22Rv1 (cell line): ENCODE data around the gene HOXC10.

Source experiments
- H3K27ac ChIP-seq: fragments of 450-650 bp; 2 replicates; pipeline ENCODE4 v1.5.1; 2017
- CTCF ChIP-seq: fragments of 450-650 bp; IDR thresholded peaks from 2 replicates; pipeline ENCODE4 v1.5.1; 2017; ENCODE audit warnings: mild to moderate bottlenecking
- ZFX ChIP-seq: fragments of 450-650 bp; IDR thresholded peaks from 2 replicates; pipeline ENCODE4 v1.6.1; 2017; ENCODE audit warnings: antibody characterized with exemption, borderline replicate concordance

Gene HOXC10

GRCh38 chr12:53997204-53998109 lies 12.5 kb downstream of the HOXC10 start:
- H3K27ac ChIP-seq = peak overlapping the region; percentile 41
- no peak for TF ChIP-seq CTCF
- no peak for TF ChIP-seq ZFX

GRCh38 chr12:53998110-53998899 lies 13.4 kb downstream of the HOXC10 start:
- TF ChIP-seq CTCF (no peak), ZFX (no peak)
- H3K27ac ChIP-seq = peak overlapping the region; percentile 86

- peak overlapping the region; percentile 86 for H3K27ac ChIP-seq
- TF ChIP-seq CTCF (no peak), ZFX (no peak)
These were observed 13.9 kb downstream of the HOXC10 start for GRCh38 chr12:53998900-53999236.

- TF ChIP-seq ZFX (no peak), CTCF (no peak)
- peak overlapping the region; percentile 86 for H3K27ac ChIP-seq
These were observed 14.7 kb downstream of the HOXC10 start for GRCh38 chr12:53999559-54000115.

- TF ChIP-seq CTCF (no peak), ZFX (no peak)
- H3K27ac ChIP-seq = peak within 1 kb of the TSS; percentile 86
These were observed 15.5 kb downstream of the HOXC10 start, which contains the start of gene HOXC9 for GRCh38 chr12:54000116-54001114. HOXC9 (plus strand) TSS chr12:54000161; CDS start chr12:54000189, 28 bp downstream.
